ENCODE data around the gene MAN1B1. TPM values are rescaled to one million over a fixed set of nuclear protein-coding genes. Genes with fewer than 3 reads are reported as not detected.

Gene MAN1B1
- total and polyA plus RNA-seq, 7 experiments from 2014 or later: 36.0 to 74.2 (median 64.7) TPM

GRCh38 chr9:137073992-137074399 lies 12.8 kb upstream of the MAN1B1 start:
- H3K36me3 Mint-ChIP-seq: no peaks in the 10 kb centered on the region
- H3K27me3 Mint-ChIP-seq: no peaks in the 10 kb centered on the region
- Histone ChIP-seq H3K27ac (ENCODE audit: low read depth, low read length) (no peak overlapping the region), H3K4me1 (ENCODE audit: control insufficient read depth in 2 of 2, insufficient read depth in 2 of 2, low read length in 2 of 2) (peaks cover 18 to 19% of the 10 kb centered on the region in 2 donors), H3K27me3 (ENCODE audit: control insufficient read depth in 2 of 2, insufficient read depth in 2 of 2, low read length in 2 of 2) (no peaks in the 10 kb centered on the region), H3K4me3 (ENCODE audit: low read length) (no peak overlapping the region), H3K9me3 (ENCODE audit: control insufficient read depth in 2 of 3, low read length in 3 of 3) (no peaks in the 10 kb centered on the region), H3K36me3 (ENCODE audit: control insufficient read depth in 2 of 3, insufficient read depth in 3 of 3, low read length in 3 of 3) (no peaks in the 10 kb centered on the region)
- H3K27ac Mint-ChIP-seq: no peak overlapping the region
- ATAC-seq (no peak), DNase-seq (no peak)
- intact Hi-C loops (cut with micrococcal nuclease): no loop called here
- H3K9me3 Mint-ChIP-seq: no peaks in the 10 kb centered on the region
- ChIA-PET CTCF (no interaction called here), POLR2A (no interaction called here)
- H3K4me3 Mint-ChIP-seq: peak overlapping the region in 1 of 10 donors; percentile 20
- H3K4me1 Mint-ChIP-seq: peaks cover 6 to 31% (median 8%) of the 10 kb centered on the region in 7 donors

- no peaks in the 10 kb centered on the region for H3K9me3 Mint-ChIP-seq
- peak overlapping the region in 2 of 10 donors; percentile 21 to 75 for H3K4me3 Mint-ChIP-seq
- H3K27ac Mint-ChIP-seq: peak overlapping the region in 1 of 9 donors; percentile 38
- Histone ChIP-seq H3K27me3 (ENCODE audit: control insufficient read depth in 2 of 2, insufficient read depth in 2 of 2, low read length in 2 of 2) (no peaks in the 10 kb centered on the region), H3K36me3 (ENCODE audit: control insufficient read depth in 2 of 3, insufficient read depth in 3 of 3, low read length in 3 of 3) (no peaks in the 10 kb centered on the region), H3K4me3 (ENCODE audit: low read length) (no peak overlapping the region), H3K4me1 (ENCODE audit: control insufficient read depth in 2 of 2, insufficient read depth in 2 of 2, low read length in 2 of 2) (peaks cover 13 to 15% of the 10 kb centered on the region in 2 donors), H3K27ac (ENCODE audit: low read depth, low read length) (no peak overlapping the region), H3K9me3 (ENCODE audit: control insufficient read depth in 2 of 3, low read length in 3 of 3) (no peaks in the 10 kb centered on the region)
- ATAC-seq: no peak
- ChIA-PET CTCF (no interaction called here), POLR2A (no interaction called here)
- no peaks in the 10 kb centered on the region for H3K27me3 Mint-ChIP-seq
- H3K36me3 Mint-ChIP-seq: peaks cover 0 to under 1% (median 0%) of the 10 kb centered on the region in 5 donors
- DNase-seq: no peak
- H3K4me1 Mint-ChIP-seq: peaks cover 6 to 29% (median 9%) of the 10 kb centered on the region in 7 donors
- intact Hi-C loops (cut with micrococcal nuclease): no loop called here
Measured at GRCh38 chr9:137074657-137075274, 12.0 kb upstream of the MAN1B1 start.

GRCh38 chr9:137075275-137075775 lies 11.5 kb upstream of the MAN1B1 start:
- POLR2A ChIA-PET: interaction anchor here (3.0 kb wide), 1 partner anchor 7 kb away, joined by 13 read pairs; no protein-coding TSS in a partner anchor
- H3K27me3 Mint-ChIP-seq: no peaks in the 10 kb centered on the region
- H3K27ac ChIP-seq (ENCODE audit: low read depth, low read length): no peak overlapping the region

GRCh38 chr9:137076636-137077009 lies 10.2 kb upstream of the MAN1B1 start:
- Histone ChIP-seq H3K4me3 (ENCODE audit: low read length) (no peak overlapping the region), H3K36me3 (ENCODE audit: control insufficient read depth in 2 of 3, insufficient read depth in 3 of 3, low read length in 3 of 3) (peaks cover 0 to 12% (median 0%) of the 10 kb centered on the region in 3 experiments), H3K9me3 (ENCODE audit: control insufficient read depth in 2 of 3, low read length in 3 of 3) (no peaks in the 10 kb centered on the region), H3K27ac (ENCODE audit: low read depth, low read length) (peak overlapping the region; percentile 10), H3K27me3 (ENCODE audit: control insufficient read depth in 2 of 2, insufficient read depth in 2 of 2, low read length in 2 of 2) (no peaks in the 10 kb centered on the region), H3K4me1 (ENCODE audit: control insufficient read depth in 2 of 2, insufficient read depth in 2 of 2, low read length in 2 of 2) (peaks cover 6 to 8% of the 10 kb centered on the region in 2 donors)
- H3K27me3 Mint-ChIP-seq: no peaks in the 10 kb centered on the region
- no peak for ATAC-seq
- intact Hi-C loops (cut with micrococcal nuclease): loop anchor here (1.0 kb wide), 3 partner anchors 9 to 19 kb away; partner anchors contain the start of gene MAN1B1 (in 2 of the 2)
- ChIA-PET POLR2A (interaction anchor here (1.2 to 3.0 kb wide), 4 partner anchors 9 to 53 kb away, joined by 4 to 18 read pairs (median 10); partner anchors contain the start of gene MAN1B1), CTCF (interaction anchor here (0.5 kb wide), 1 partner anchor 126 kb away, joined by 3 read pairs; no protein-coding TSS in a partner anchor)
- peaks cover 0 to 2% (median 0%) of the 10 kb centered on the region in 5 donors for H3K36me3 Mint-ChIP-seq
- no peak for DNase-seq
- H3K4me3 Mint-ChIP-seq: peak overlapping the region; percentile 25 to 80 (median 66)
- H3K4me1 Mint-ChIP-seq: peaks cover 0 to 19% (median 0%) of the 10 kb centered on the region in 7 donors
- H3K9me3 Mint-ChIP-seq: no peaks in the 10 kb centered on the region
- H3K27ac Mint-ChIP-seq: peak overlapping the region in 2 of 9 donors; percentile 28 to 38

More at GRCh38 chr9:137075275-137075775, 11.5 kb upstream of the MAN1B1 start:
- peaks cover 0 to 3% (median 0%) of the 10 kb centered on the region in 3 experiments for H3K36me3 ChIP-seq (ENCODE audit: control insufficient read depth in 2 of 3, insufficient read depth in 3 of 3, low read length in 3 of 3)
- intact Hi-C loops (cut with micrococcal nuclease): no loop called here
- H3K27me3 ChIP-seq (ENCODE audit: control insufficient read depth in 2 of 2, insufficient read depth in 2 of 2, low read length in 2 of 2): no peaks in the 10 kb centered on the region
- H3K4me3 ChIP-seq (ENCODE audit: low read length): no peak overlapping the region
- CTCF ChIA-PET: no interaction called here
- Mint-ChIP-seq H3K27ac (no peak overlapping the region), H3K36me3 (peaks cover 0 to 2% (median 0%) of the 10 kb centered on the region in 5 donors), H3K4me3 (peak overlapping the region in 3 of 10 donors; percentile 14 to 75 (median 21)), H3K9me3 (no peaks in the 10 kb centered on the region), H3K4me1 (peaks cover 6 to 31% (median 9%) of the 10 kb centered on the region in 7 donors)
- DNase-seq (no peak), ATAC-seq (no peak)
- no peaks in the 10 kb centered on the region for H3K9me3 ChIP-seq (ENCODE audit: control insufficient read depth in 2 of 3, low read length in 3 of 3)
- H3K4me1 ChIP-seq (ENCODE audit: control insufficient read depth in 2 of 2, insufficient read depth in 2 of 2, low read length in 2 of 2): peaks cover 13 to 15% of the 10 kb centered on the region in 2 donors

- ATAC-seq: peak; percentile 81
- ChIA-PET POLR2A (interaction anchor here (1.2 to 3.0 kb wide), 4 partner anchors 9 to 53 kb away, joined by 4 to 18 read pairs (median 10); partner anchors contain the start of gene MAN1B1), CTCF (interaction anchor here (0.5 to 0.7 kb wide), 2 partner anchors 13 to 125 kb away, joined by 3 read pairs; no protein-coding TSS in a partner anchor)
- Mint-ChIP-seq H3K36me3 (peaks cover 0 to 4% (median 0%) of the 10 kb centered on the region in 5 donors), H3K4me3 (peak within 1 kb of the TSS; percentile 53 to 83 (median 75)), H3K27ac (peak within 1 kb of the TSS in 3 of 9 donors; percentile 28 to 38 (median 30)), H3K4me1 (peaks cover 0 to 16% (median 0%) of the 10 kb centered on the region in 7 donors), H3K27me3 (no peaks in the 10 kb centered on the region), H3K9me3 (no peaks in the 10 kb centered on the region)
- Histone ChIP-seq H3K27me3 (ENCODE audit: control insufficient read depth in 2 of 2, insufficient read depth in 2 of 2, low read length in 2 of 2) (no peaks in the 10 kb centered on the region), H3K27ac (ENCODE audit: low read depth, low read length) (peak within 1 kb of the TSS; percentile 70), H3K9me3 (ENCODE audit: control insufficient read depth in 2 of 3, low read length in 3 of 3) (no peaks in the 10 kb centered on the region), H3K4me3 (ENCODE audit: low read length) (peak within 1 kb of the TSS; percentile 47), H3K36me3 (ENCODE audit: control insufficient read depth in 2 of 3, insufficient read depth in 3 of 3, low read length in 3 of 3) (peaks cover 0 to 18% (median 0%) of the 10 kb centered on the region in 3 experiments), H3K4me1 (ENCODE audit: control insufficient read depth in 2 of 2, insufficient read depth in 2 of 2, low read length in 2 of 2) (peaks cover 6 to 8% of the 10 kb centered on the region in 2 donors)
- intact Hi-C loops (cut with micrococcal nuclease): loop anchor here (1.0 kb wide), 3 partner anchors 9 to 18 kb away; partner anchors contain the start of gene MAN1B1 (in 2 of the 2)
- peak in 7 of 9 donors; percentile 29 to 71 (median 39) for DNase-seq
Measured at GRCh38 chr9:137077010-137077747, 9.6 kb upstream of the MAN1B1 start, which contains the start of gene UAP1L1. TSS of gene UAP1L1 (plus strand) at chr9:137077517. CDS start at chr9:137077533, 16 bp downstream.
